Activated CD4-positive, CD25-positive, alpha-beta regulatory T cell (primary cell): ENCODE results near the gene SF3B5.
"Not testable (repeated sequence)": the region's sequence is repeated elsewhere in the genome, so short reads cannot be mapped to it uniquely, and the experiment has no call there.

Experiments
- DNase-seq, 4 experiments: peaks; one replicate each; lab custom pipeline; 2025; lab: John Stamatoyannopoulos, UW

SF3B5 gene

DNA sequence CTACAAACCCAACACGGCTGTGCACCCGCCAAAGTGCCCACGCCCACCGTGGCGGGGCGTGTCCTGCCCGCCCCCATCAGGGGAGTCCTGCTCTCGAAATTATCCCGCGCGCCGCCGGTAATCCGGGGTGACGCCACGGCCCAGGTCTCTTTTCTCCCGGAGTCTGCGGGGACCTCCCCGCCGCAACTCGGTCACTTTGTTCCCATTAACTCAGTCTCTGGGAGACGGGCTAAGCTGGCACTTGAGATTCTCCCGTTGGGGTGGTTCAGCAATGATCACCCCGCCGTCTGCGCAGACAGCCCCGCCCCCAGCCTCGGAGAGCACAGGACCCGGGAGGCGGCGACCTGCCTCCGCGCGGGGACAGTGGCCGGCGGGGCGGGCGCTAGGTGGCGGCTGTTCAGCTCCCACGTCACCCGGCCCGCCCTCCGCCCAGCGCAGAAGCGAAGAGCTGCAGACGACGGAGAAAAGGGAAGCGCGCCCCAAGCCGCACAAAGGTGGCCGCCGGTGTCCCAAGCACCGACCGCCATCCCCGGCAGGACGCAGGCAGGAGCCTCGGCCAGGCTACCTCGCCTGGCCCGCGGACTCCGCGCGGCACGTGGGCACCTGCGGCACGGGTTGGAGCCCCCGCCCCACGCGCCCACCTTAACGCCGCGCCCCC, 31.5 kb downstream of the SF3B5 start:
- DNase-seq = peak; percentile 74 to 90 (median 80)

GRCh38 chr6:144063246-144063743, 32.1 kb downstream of the SF3B5 start:
- DNase-seq = no peak

DNA sequence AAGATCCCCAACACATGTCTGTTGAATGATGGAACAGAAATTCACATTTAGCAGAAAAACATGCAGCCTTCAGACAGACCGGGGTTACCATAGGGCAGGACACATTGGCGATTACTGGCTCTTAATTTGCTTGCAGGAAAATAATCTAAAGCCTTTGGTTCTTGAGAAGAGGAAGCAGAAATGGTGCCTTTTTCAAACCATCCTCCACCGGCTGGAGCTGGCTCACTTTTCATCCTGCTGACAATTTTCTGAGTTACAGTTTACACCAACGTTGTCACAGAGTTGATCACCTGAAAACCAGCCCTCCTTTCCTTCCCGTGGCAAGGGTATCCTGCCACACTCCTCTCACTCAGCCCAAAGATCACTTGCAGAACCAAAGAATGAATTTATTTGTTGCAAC, 32.6 kb downstream of the SF3B5 start:
- DNase-seq = no peak

- no peak for DNase-seq
Observed at GRCh38 chr6:144059139-144059538, 36.2 kb downstream of the SF3B5 start.

DNA sequence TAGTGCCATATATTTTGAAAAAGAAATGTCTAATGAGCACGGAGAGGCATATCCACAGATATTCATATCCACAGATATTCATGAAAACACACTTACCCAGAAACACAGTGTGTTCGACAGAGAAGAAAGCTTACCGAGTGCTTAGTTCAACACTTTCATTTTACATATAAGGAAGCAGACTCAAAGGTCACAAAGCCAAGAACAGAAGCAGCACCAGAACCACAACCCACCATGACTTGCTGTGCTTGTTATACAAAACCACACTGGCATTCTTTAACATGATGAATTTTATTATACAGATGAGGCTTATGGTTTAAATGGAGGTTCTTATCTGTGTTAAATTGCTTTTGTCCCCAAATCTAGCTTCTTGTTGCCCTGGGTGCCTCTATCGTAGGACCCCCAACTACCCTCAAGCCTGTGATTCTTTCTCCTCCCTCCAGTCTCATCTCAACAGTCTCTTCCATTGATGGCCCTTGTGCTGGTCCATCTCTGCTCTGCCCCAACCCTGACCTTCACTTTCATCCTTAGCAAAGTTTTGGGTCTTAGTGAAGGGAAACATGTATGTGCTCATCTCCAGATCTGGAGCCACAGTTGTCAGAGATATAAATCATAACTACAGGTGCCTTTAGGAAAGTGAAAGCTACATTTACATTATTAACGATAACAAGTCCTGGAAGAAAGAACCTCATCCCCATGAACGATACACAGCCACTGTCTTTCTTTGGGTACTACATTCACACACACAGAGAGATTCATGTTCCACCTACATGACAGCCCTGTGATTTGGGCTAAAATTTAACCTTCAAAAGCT, 40.0 kb downstream of the SF3B5 start:
- DNase-seq = no peak

- no peak for DNase-seq
Observed at GRCh38 chr6:144053601-144054000, 41.8 kb downstream of the SF3B5 start.

DNA sequence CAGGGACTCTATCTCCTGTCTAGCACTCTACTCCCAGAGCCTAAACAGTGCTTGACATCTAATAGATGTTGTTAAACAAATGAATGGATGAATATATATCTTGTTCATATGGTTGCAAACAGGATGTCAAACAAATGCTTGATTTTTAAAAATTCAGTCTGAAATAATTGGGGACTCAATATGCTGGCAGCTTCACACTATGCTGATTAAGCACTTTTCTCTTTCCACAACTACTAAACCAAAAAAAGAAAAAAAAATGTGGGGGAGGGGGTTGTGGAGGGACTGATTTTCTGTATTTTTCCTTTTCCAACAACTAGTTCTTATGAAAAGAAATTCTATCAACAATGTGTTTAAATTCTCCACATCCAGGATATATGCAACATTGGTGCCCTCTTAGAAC, 42.9 kb downstream of the SF3B5 start:
- DNase-seq = no peak

- DNase-seq = no peak
Observed at GRCh38 chr6:144049386-144049785, 46.0 kb downstream of the SF3B5 start.

GRCh38 chr6:144047688-144048087, 47.7 kb downstream of the SF3B5 start:
- no peak for DNase-seq

DNA sequence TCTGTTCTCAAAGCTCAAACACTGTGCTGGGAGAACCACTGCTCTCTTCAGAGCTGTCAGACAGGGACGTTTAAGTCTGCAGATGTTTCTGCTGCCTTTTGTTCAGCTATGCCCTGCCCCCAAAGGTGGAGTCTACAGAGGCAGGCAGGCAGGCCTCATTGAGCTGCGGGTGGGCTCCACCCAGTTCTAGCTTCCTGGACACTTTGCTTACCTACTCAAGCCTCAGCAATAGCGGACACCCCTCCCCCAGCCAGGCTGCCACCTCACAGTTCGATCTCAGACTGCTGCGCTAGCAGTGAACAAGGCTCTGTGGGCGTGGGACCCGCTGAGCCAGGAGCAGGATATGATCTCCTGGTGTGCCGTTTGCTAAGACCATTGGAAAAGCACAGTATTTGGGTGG, 48.7 kb downstream of the SF3B5 start:
- not testable (repeated sequence) for DNase-seq

- DNase-seq = not testable (repeated sequence)
Observed at GRCh38 chr6:144044989-144045388, 50.4 kb downstream of the SF3B5 start.
